GM12878 (cell line): ENCODE results near the gene CCDC149. TPM values are rescaled to one million over a fixed set of nuclear protein-coding genes. Genes with fewer than 3 reads are reported as not detected.

ENCODE experiments used
- ATAC-seq: fragments of 200-7000 bp; cut with Tn5 transposase; 3 replicates; pipeline ENCODE4 v1.9.1; 2020; ENCODE audit warnings: mild to moderate bottlenecking, moderate library complexity
- BruUV-seq: library from RNA; stranded (reverse); fragments of 400-500 nt; replicated peaks from 2 replicates; lab custom pipeline; 2021; lab: Mats Ljungman, UMichigan
- CTCF ChIA-PET: fragments of 300-600 bp; sonication (Branson Sonifier 250); formaldehyde crosslinking; extraction: SDS; loops from one replicate; lab custom pipeline; 2021; ENCODE audit warnings: inconsistent platforms; lab: Yijun Ruan, JAX
- POLR2A ChIA-PET: fragments of 350-600 bp; formaldehyde crosslinking; extraction: SDS; loops from one replicate; lab custom pipeline; 2021; ENCODE audit warnings: inconsistent platforms; lab: Charles Lee
- RAD21 ChIA-PET: fragments of 300-600 bp; sonication (Branson Sonifier 250); formaldehyde crosslinking; loops from one replicate; lab custom pipeline; 2023; ENCODE audit warnings: antibody characterized with exemption; ENCODE audit not compliant: unreplicated experiment; lab: Charles Lee
- SMC1A ChIA-PET: fragments of 300-600 bp; sonication (Branson Sonifier 250); formaldehyde crosslinking; loops from one replicate; lab custom pipeline; 2023; ENCODE audit not compliant: unreplicated experiment, uncharacterized antibody; lab: Charles Lee
- DNase-seq: peaks from one replicate; pipeline ENCODE4 v3.0.0-alpha.2; 2011; ENCODE audit warnings: low read depth, low spot score
- FAIRE-seq: peaks from 3 replicates; lab custom pipeline; 2011; peaks lifted over from hg19 to GRCh38; lab: Jason Lieb, UNC
- H2AFZ ChIP-seq: 2 replicates; pipeline ENCODE4 v1.6.0; 2011; ENCODE audit warnings: low read depth, low read length, control low read depth; ENCODE audit not compliant: control insufficient read depth
- H3K27ac ChIP-seq: 2 replicates; pipeline ENCODE4 v1.5.1; 2011; ENCODE audit warnings: control low read depth; ENCODE audit not compliant: control insufficient read depth, insufficient read depth
- H3K27me3 ChIP-seq, 2 experiments: replicated peaks in 1 of 2; 2 replicates each; pipeline versions ENCODE4 v1.6.0 to v1.6.1; 2011; ENCODE audit warnings: low read length in 1 of 2; ENCODE audit not compliant: control insufficient read depth in 2 of 2, insufficient read depth in 2 of 2
- H3K36me3 ChIP-seq, 2 experiments: 2 replicates each; pipeline ENCODE4 v1.5.1; 2011; ENCODE audit warnings: low read length in 1 of 2; ENCODE audit not compliant: control insufficient read depth in 2 of 2, insufficient read depth in 2 of 2
- H3K4me1 ChIP-seq: 2 replicates; pipeline ENCODE4 v1.6.1; 2011; ENCODE audit warnings: mild to moderate bottlenecking, low read length, moderate library complexity, mixed read lengths; ENCODE audit not compliant: control insufficient read depth, insufficient read depth
- H3K4me2 ChIP-seq: 2 replicates; pipeline ENCODE4 v1.6.0; 2011; ENCODE audit warnings: control low read depth; ENCODE audit not compliant: control insufficient read depth, insufficient read depth
- H3K4me3 ChIP-seq: fragments of 200-600 bp; sonication (generic); 2 replicates; pipeline ENCODE4 v1.5.1; 2016
- H3K79me2 ChIP-seq: 2 replicates; pipeline ENCODE4 v1.6.0; 2011; ENCODE audit warnings: low read length; ENCODE audit not compliant: control insufficient read depth, insufficient read depth
- H3K9ac ChIP-seq: 2 replicates; pipeline ENCODE4 v1.8.0; 2011; ENCODE audit warnings: low read length, control low read depth, mixed read lengths; ENCODE audit not compliant: control insufficient read depth, insufficient read depth
- H3K9me3 ChIP-seq: replicated peaks from 3 replicates; pipeline ENCODE4 v1.5.1; 2011; ENCODE audit warnings: mild to moderate bottlenecking, low read length; ENCODE audit not compliant: control insufficient read depth, insufficient read depth
- H4K20me1 ChIP-seq: 2 replicates; pipeline ENCODE4 v1.6.0; 2011; ENCODE audit not compliant: control insufficient read depth, insufficient read depth
- CREB1 ChIP-seq: IDR thresholded peaks from 2 replicates; pipeline ENCODE4 v1.6.1; 2012; ENCODE audit warnings: low read depth, mild to moderate bottlenecking, inconsistent platforms
- EZH2 ChIP-seq: IDR thresholded peaks from 2 replicates; pipeline ENCODE4 v1.6.1; 2012; ENCODE audit warnings: low read depth, mild to moderate bottlenecking, control low read depth, inconsistent platforms, low read length, borderline replicate concordance; ENCODE audit not compliant: control insufficient read depth
- HCFC1 ChIP-seq: fragments of 150-350 bp; IDR thresholded peaks from 2 replicates; pipeline ENCODE4 v1.6.1; 2014; ENCODE audit warnings: low read length
- KAT2A ChIP-seq: conservative IDR thresholded peaks from 2 replicates; pipeline ENCODE4 v1.6.1; 2011; ENCODE audit warnings: low read depth, low read length; ENCODE audit not compliant: control insufficient read depth
- MYC ChIP-seq: IDR thresholded peaks from 2 replicates; pipeline ENCODE4 v1.6.1; 2011; ENCODE audit warnings: mild to moderate bottlenecking, low read length, moderate library complexity, inconsistent platforms; ENCODE audit not compliant: insufficient read depth, insufficient replicate concordance, insufficient read length, severe bottlenecking
- PAX5 ChIP-seq: IDR thresholded peaks from 2 replicates; pipeline ENCODE4 v1.6.1; 2011; ENCODE audit warnings: low read depth, low read length, borderline replicate concordance
- PML ChIP-seq: IDR thresholded peaks from 2 replicates; pipeline ENCODE4 v1.6.1; 2012; ENCODE audit warnings: low read length, inconsistent platforms
- STAT3 ChIP-seq: IDR thresholded peaks from 2 replicates; pipeline ENCODE4 v1.6.1; 2011; ENCODE audit warnings: low read depth, low read length, improper control_type of control experiment
- TAF1 ChIP-seq: IDR thresholded peaks from 2 replicates; pipeline ENCODE4 v1.6.1; 2011; ENCODE audit warnings: mild to moderate bottlenecking, low read depth, low read length, borderline replicate concordance
- TCF12 ChIP-seq: IDR thresholded peaks from 2 replicates; pipeline ENCODE4 v1.6.1; 2011; ENCODE audit warnings: low read depth, mild to moderate bottlenecking, low read length
- ZNF207 ChIP-seq: fragments of 450-650 bp; IDR thresholded peaks from 2 replicates; pipeline ENCODE4 v1.6.1; 2014; ENCODE audit warnings: antibody characterized with exemption, mild to moderate bottlenecking, borderline replicate concordance
- ZNF622 ChIP-seq: fragments of 450-650 bp; IDR thresholded peaks from 2 replicates; pipeline ENCODE4 v1.6.1; 2017; ENCODE audit warnings: mild to moderate bottlenecking, inconsistent platforms
- WGBS: methylation state at CpG from one replicate; pipeline ENCODE4 v1.1.6; 2016; ENCODE audit warnings: low lambda C conversion rate; ENCODE audit not compliant: insufficient replicate concordance, insufficient coverage; ENCODE audit errors: missing lambda C conversion rate; 5-methylcytosine and 5-hydroxymethylcytosine counted together
- in situ Hi-C: fragments of 300-500 bp; cut with MboI; formaldehyde crosslinking; loops from 9 replicates; pipeline ENCODE4 v1.14.3; 2018; ENCODE audit warnings: mixed read lengths
- intact Hi-C: fragments of 100-400 bp; cut with micrococcal nuclease; formaldehyde crosslinking; loops from one replicate; pipeline ENCODE4 v1.14.2; 2022; ENCODE audit not compliant: unreplicated experiment
- polyA plus RNA-seq, 11 experiments: library from polyadenylated mRNA; depleted of rRNA in 4 of 11; unstranded in 6 of 11; stranded (reverse) in 5 of 11; fragments of >200 nt; fragmentation: Nextera tagmentation in 4 of 11; fragmentation: Illumina TruSeq in 1 of 11; extraction: Ambion mirVana in 4 of 11; extraction: Trizol in 1 of 11; gene quantifications; 1 replicate in 1 of 11; 2 replicates in 10 of 11; pipeline versions ENCODE4 v1.2.1 to v1.2.3, GENCODE V29; 2011 to 2016; ENCODE audit warnings: inconsistent platforms in 2 of 11, missing spikeins in 2 of 11, low read depth in 1 of 11
- total RNA-seq, 4 experiments: library from RNA; depleted of rRNA in 3 of 4; stranded (reverse); fragments of >200 nt in 3 of 4; fragmentation: Illumina TruSeq in 1 of 4; extraction: Trizol in 1 of 4; gene quantifications; 2 replicates each; pipeline versions ENCODE4 v1.2.1 to v1.2.3, GENCODE V29; 2013 to 2021
- TF ChIP-seq, protein P1 (sequence below), 3 experiments: IDR thresholded peaks in 2 of 3; conservative IDR thresholded peaks in 1 of 3; 2 replicates each; pipeline ENCODE4 v1.5.1; 2011; ENCODE audit warnings: low read depth in 3 of 3, low read length in 3 of 3, mild to moderate bottlenecking in 3 of 3, control low read depth in 2 of 3, moderate library complexity in 2 of 3, inconsistent platforms in 1 of 3, mixed read lengths in 1 of 3; ENCODE audit not compliant: control insufficient read depth in 2 of 3, insufficient read depth in 1 of 3; ENCODE audit errors: extremely low read depth in 1 of 3
- TF ChIP-seq, protein P2 (sequence below): fragments of 450-650 bp; IDR thresholded peaks from 2 replicates; pipeline ENCODE4 v1.6.1; 2017; ENCODE audit warnings: mild to moderate bottlenecking
- TF ChIP-seq, protein P3 (sequence below): fragments of 450-650 bp; IDR thresholded peaks from 2 replicates; pipeline ENCODE4 v1.6.1; 2014; ENCODE audit warnings: mild to moderate bottlenecking
- TF ChIP-seq, protein P4 (sequence below): fragments of 450-650 bp; IDR thresholded peaks from 2 replicates; pipeline ENCODE4 v1.6.1; 2017; ENCODE audit warnings: low read depth, mild to moderate bottlenecking, moderate library complexity
- TF ChIP-seq, protein P5 (sequence below): IDR thresholded peaks from 2 replicates; pipeline ENCODE4 v1.6.1; 2012; ENCODE audit warnings: low read depth, low read length, improper control_type of control experiment

Gene CCDC149
- total and polyA plus RNA-seq, 10 of the 15 experiments (the other 5 are each of a cell fraction or from before 2014, with no cell fraction given) = 0.03 to 0.04 (median 0.04) TPM; not detected in 7

DNA sequence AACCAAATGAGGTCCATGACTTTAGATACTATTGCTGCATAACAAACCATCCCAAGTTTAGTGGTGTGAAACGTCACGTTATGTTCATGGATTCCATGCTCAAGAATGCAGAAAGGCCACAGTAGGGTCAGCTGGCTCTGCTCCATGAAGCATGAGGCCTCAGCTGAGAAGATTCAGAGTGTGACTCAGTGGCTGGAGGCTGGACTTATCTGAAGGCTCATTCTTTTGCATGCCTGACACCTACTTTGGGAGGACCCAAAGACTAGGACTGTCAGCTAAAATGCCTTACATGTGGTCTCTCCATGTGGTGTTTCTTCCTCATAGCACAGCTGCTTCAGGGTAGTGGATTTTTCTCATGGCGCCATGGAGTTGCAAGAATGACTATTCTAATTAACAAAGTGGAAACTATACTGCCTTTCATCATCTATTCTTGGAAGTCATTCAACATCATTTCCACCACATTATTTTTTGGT lies 11.5 kb upstream of the CCDC149 start (continued):
- TF ChIP-seq, protein P1, sequence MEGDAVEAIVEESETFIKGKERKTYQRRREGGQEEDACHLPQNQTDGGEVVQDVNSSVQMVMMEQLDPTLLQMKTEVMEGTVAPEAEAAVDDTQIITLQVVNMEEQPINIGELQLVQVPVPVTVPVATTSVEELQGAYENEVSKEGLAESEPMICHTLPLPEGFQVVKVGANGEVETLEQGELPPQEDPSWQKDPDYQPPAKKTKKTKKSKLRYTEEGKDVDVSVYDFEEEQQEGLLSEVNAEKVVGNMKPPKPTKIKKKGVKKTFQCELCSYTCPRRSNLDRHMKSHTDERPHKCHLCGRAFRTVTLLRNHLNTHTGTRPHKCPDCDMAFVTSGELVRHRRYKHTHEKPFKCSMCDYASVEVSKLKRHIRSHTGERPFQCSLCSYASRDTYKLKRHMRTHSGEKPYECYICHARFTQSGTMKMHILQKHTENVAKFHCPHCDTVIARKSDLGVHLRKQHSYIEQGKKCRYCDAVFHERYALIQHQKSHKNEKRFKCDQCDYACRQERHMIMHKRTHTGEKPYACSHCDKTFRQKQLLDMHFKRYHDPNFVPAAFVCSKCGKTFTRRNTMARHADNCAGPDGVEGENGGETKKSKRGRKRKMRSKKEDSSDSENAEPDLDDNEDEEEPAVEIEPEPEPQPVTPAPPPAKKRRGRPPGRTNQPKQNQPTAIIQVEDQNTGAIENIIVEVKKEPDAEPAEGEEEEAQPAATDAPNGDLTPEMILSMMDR (IDR thresholded peaks at IDR 0.05 in 2 of 3, conservative IDR thresholded peaks at IDR 0.05 in 1 of 3; ENCODE audit: control insufficient read depth in 2 of 3, extremely low read depth in 1 of 3, insufficient read depth in 1 of 3, low read depth in 3 of 3, low read length in 3 of 3) = no peak
- TF ChIP-seq KAT2A = no peak
- TF ChIP-seq, protein P2, sequence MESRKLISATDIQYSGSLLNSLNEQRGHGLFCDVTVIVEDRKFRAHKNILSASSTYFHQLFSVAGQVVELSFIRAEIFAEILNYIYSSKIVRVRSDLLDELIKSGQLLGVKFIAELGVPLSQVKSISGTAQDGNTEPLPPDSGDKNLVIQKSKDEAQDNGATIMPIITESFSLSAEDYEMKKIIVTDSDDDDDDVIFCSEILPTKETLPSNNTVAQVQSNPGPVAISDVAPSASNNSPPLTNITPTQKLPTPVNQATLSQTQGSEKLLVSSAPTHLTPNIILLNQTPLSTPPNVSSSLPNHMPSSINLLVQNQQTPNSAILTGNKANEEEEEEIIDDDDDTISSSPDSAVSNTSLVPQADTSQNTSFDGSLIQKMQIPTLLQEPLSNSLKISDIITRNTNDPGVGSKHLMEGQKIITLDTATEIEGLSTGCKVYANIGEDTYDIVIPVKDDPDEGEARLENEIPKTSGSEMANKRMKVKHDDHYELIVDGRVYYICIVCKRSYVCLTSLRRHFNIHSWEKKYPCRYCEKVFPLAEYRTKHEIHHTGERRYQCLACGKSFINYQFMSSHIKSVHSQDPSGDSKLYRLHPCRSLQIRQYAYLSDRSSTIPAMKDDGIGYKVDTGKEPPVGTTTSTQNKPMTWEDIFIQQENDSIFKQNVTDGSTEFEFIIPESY = no peak

DNA sequence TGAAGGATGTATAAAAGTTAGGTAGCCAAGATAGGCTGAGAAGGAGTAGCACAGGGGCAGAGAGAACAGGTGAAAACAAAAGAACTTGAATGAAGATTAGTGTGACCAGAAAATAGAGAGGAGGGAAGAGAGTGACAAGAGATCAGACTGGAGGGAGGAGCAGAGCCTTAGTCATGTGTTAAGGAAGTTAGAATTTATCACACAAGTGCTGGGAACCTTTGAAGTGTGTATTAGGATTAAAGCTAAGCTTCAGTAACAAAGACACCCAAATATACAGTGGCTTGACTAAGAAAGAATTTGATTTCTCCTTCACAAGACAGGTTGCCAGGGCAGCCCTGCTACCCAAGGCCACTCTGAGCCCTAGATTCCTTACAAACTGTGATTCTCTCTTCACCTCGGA lies 10.7 kb upstream of the CCDC149 start:
- Histone ChIP-seq H3K27me3 (no peaks in the 10 kb centered on the region), H4K20me1 (no peaks in the 10 kb centered on the region), H3K36me3 (no peaks in the 10 kb centered on the region), H3K27ac (no peak overlapping the region), H3K4me3 (no peak overlapping the region), H2AFZ (no peak overlapping the region), H3K4me1 (no peaks in the 10 kb centered on the region; the same call in 1 of the 2 replicates), H3K9ac (no peak overlapping the region), H3K9me3 (no peaks in the 10 kb centered on the region; the same call in 2 of the 3 replicates), H3K79me2 (no peaks in the 10 kb centered on the region), H3K4me2 (no peak overlapping the region)
- intact Hi-C loops = no loop called here
- TF ChIP-seq, protein P3, sequence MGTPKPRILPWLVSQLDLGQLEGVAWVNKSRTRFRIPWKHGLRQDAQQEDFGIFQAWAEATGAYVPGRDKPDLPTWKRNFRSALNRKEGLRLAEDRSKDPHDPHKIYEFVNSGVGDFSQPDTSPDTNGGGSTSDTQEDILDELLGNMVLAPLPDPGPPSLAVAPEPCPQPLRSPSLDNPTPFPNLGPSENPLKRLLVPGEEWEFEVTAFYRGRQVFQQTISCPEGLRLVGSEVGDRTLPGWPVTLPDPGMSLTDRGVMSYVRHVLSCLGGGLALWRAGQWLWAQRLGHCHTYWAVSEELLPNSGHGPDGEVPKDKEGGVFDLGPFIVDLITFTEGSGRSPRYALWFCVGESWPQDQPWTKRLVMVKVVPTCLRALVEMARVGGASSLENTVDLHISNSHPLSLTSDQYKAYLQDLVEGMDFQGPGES = no peak
- TF ChIP-seq EZH2 (no peak), HCFC1 (no peak), PML (no peak), ZNF622 (no peak), STAT3 (no peak), MYC (no peak), TCF12 (no peak), TAF1 (no peak), PAX5 (no peak), CREB1 (no peak), ZNF207 (no peak)
- TF ChIP-seq, protein P4, sequence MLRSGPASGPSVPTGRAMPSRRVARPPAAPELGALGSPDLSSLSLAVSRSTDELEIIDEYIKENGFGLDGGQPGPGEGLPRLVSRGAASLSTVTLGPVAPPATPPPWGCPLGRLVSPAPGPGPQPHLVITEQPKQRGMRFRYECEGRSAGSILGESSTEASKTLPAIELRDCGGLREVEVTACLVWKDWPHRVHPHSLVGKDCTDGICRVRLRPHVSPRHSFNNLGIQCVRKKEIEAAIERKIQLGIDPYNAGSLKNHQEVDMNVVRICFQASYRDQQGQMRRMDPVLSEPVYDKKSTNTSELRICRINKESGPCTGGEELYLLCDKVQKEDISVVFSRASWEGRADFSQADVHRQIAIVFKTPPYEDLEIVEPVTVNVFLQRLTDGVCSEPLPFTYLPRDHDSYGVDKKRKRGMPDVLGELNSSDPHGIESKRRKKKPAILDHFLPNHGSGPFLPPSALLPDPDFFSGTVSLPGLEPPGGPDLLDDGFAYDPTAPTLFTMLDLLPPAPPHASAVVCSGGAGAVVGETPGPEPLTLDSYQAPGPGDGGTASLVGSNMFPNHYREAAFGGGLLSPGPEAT = no peak
- TF ChIP-seq, protein P5, sequence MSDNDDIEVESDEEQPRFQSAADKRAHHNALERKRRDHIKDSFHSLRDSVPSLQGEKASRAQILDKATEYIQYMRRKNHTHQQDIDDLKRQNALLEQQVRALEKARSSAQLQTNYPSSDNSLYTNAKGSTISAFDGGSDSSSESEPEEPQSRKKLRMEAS = no peak
- ChIA-PET SMC1A (no interaction called here), POLR2A (no interaction called here), RAD21 (no interaction called here), CTCF (interaction anchor here (1.2 kb wide), 1 partner anchor 8 kb away, joined by 3 read pairs; no protein-coding TSS in a partner anchor)
- no TSS peak for BruUV-seq
- ATAC-seq (no peak), FAIRE-seq (no peak), DNase-seq (no peak)
- in situ Hi-C loops = no loop called here
- 12% methylated on average over 1 of the region's 1 CpG for WGBS
